GM18498 (cell line): ENCODE measurements around the gene ZC3H12D.
"Not testable (repeated sequence)": the region's sequence is repeated elsewhere in the genome, so short reads cannot be mapped to it uniquely, and the experiment has no call there.

Source experiments
- ATAC-seq: cut with Tn5 transposase; IDR thresholded peaks from one replicate; pipeline ENCODE4 v1.9.1; 2021; ENCODE audit warnings: mild to moderate bottlenecking, moderate library complexity; ENCODE audit not compliant: unreplicated experiment

ZC3H12D gene

GRCh38 chr6:149484733-149485700 lies at the start of gene ZC3H12D:
Gene ZC3H12D, minus strand, starts transcription at chr6:149485014. Its CDS starts 10,471 bp downstream, at chr6:149474543.
- peak; percentile 50 for ATAC-seq

GRCh38 chr6:149529650-149530049 lies 44.8 kb upstream of the ZC3H12D start:
- ATAC-seq: no peak

- ATAC-seq: no peak
Measured at GRCh38 chr6:149515494-149515893, 30.7 kb upstream of the ZC3H12D start.

GRCh38 chr6:149513915-149514314 lies 29.1 kb upstream of the ZC3H12D start:
- no peak for ATAC-seq

- ATAC-seq: no peak
Measured at GRCh38 chr6:149510793-149511512, 26.1 kb upstream of the ZC3H12D start.

GRCh38 chr6:149508485-149508884 lies 23.7 kb upstream of the ZC3H12D start:
- ATAC-seq: no peak

- ATAC-seq: no peak
Measured at GRCh38 chr6:149503872-149504271, 19.1 kb upstream of the ZC3H12D start.

- ATAC-seq: no peak
Measured at GRCh38 chr6:149503276-149503675, 18.5 kb upstream of the ZC3H12D start.

- no peak for ATAC-seq
Measured at GRCh38 chr6:149501768-149502167, 17.0 kb upstream of the ZC3H12D start.

- ATAC-seq: no peak
Measured at GRCh38 chr6:149501201-149501600, 16.4 kb upstream of the ZC3H12D start.

- ATAC-seq: no peak
Measured at GRCh38 chr6:149500096-149500495, 15.3 kb upstream of the ZC3H12D start.

- ATAC-seq: no peak
Measured at GRCh38 chr6:149499066-149499465, 14.3 kb upstream of the ZC3H12D start.

GRCh38 chr6:149497365-149497764 lies 12.6 kb upstream of the ZC3H12D start:
- ATAC-seq: no peak

- peak; percentile 36 for ATAC-seq
Measured at GRCh38 chr6:149496597-149496996, 11.8 kb upstream of the ZC3H12D start.

GRCh38 chr6:149495349-149496016 lies 10.7 kb upstream of the ZC3H12D start:
- not testable (repeated sequence) for ATAC-seq

GRCh38 chr6:149494810-149495209 lies 10.0 kb upstream of the ZC3H12D start:
- ATAC-seq: peak; percentile 78

GRCh38 chr6:149493761-149494320 lies 9.0 kb upstream of the ZC3H12D start:
- no peak for ATAC-seq

GRCh38 chr6:149492798-149493343 lies 8.1 kb upstream of the ZC3H12D start:
- ATAC-seq: no peak

- peak; percentile 26 for ATAC-seq
Measured at GRCh38 chr6:149489967-149490366, 5.2 kb upstream of the ZC3H12D start.

GRCh38 chr6:149488815-149489214 lies 4.0 kb upstream of the ZC3H12D start:
- ATAC-seq: no peak

GRCh38 chr6:149487316-149487715 lies 2.5 kb upstream of the ZC3H12D start:
- no peak for ATAC-seq
